HG03565 (cell line): ENCODE results near the gene LNPK.
"Not testable (repeated sequence)": the region's sequence is repeated elsewhere in the genome, so short reads cannot be mapped to it uniquely, and the experiment has no call there.

Source experiments
- ATAC-seq: cut with Tn5 transposase; IDR thresholded peaks from one replicate; pipeline ENCODE4 v1.9.1; 2021; ENCODE audit warnings: mild to moderate bottlenecking, moderate library complexity; ENCODE audit not compliant: unreplicated experiment

Gene LNPK

GRCh38 chr2:175913267-175913666 lies 88.8 kb downstream of the LNPK start:
- not testable (repeated sequence) for ATAC-seq

DNA sequence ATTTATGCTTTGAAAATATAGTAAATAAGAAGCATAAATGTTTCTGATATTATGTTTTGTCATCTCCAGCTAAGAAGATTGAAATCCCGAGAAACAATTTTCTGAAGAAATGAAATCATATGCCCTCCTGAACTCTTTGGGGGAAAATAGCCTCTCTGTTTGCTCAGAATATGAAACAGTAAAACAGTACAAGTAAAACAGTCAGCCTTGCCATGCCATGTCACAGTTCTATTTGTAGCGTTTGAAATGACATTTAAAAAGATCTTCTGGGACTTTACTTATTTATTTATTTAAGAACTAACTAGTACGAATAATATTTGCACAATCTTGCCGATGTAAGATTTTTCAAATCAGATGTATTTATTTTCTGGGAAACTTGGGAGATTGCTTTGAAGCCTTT lies 98.0 kb downstream of the LNPK start:
- ATAC-seq: no peak

DNA sequence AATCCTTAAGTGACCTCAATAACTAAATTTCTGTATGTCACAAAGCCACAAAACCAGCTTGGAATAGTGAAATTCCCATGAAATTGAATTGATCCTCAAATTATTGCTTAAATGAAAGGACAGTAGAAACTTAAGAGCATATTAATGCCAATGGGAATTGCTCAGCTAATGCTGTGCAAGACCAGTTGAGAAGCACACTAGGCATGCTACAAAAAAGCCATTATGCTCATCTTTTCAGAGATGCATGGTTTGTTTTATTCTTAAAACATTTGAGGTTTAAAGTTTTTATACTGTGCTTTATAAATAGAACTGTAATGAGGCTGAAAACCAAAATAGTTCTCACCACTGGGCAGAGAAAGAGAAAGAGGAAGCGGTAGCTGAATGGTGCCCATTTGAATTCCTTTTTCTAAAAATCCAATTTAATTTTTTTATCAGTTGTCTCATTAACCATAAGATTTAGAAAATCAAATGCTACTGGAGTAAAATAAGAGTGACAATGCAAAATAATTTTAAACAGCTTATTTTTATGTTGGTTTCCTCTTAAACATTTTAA lies 98.6 kb downstream of the LNPK start:
- no peak for ATAC-seq

DNA sequence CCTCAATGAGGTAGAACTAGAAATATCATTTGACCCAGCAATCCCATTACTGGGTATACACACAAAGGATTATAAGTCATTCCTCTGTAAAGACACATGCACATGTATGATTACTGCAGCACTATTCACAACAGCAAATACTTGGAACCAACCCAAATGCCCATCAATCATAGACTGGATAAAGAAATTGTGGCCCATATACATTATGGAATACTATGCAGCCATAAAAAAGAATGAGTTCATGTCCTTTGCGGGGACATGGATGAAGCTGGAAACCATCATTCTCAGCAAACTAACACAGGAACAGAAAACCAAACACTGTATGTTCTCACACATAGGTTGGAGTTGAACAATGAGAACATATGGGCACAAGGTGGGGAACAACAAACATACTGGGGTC lies 106.1 kb downstream of the LNPK start:
- ATAC-seq: not testable (repeated sequence)

- ATAC-seq: no peak
Observed at GRCh38 chr2:175892046-175892445, 110.0 kb downstream of the LNPK start.

- ATAC-seq: no peak
Observed at GRCh38 chr2:175890636-175891242, 111.3 kb downstream of the LNPK start.

- no peak for ATAC-seq
Observed at GRCh38 chr2:175889701-175890302, 112.3 kb downstream of the LNPK start.

DNA sequence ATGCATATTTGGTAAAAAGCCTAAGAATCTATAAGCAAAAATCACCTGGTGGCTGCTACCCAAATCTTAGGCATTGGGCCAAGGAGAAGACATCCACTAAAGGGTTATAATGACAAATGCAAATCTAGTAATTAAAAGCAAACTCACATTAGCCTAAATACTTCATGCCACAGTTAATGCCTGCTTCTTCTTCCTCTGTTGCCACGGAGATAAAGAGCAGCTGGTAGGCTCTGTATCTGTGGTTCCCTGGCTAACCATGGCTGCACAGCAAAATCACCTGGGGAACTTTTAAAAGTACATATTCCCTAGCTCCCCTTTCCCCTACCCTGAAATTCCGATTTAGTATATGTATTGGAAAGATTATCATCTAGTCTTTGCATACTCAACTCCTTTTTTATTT lies 114.3 kb downstream of the LNPK start:
- no peak for ATAC-seq

DNA sequence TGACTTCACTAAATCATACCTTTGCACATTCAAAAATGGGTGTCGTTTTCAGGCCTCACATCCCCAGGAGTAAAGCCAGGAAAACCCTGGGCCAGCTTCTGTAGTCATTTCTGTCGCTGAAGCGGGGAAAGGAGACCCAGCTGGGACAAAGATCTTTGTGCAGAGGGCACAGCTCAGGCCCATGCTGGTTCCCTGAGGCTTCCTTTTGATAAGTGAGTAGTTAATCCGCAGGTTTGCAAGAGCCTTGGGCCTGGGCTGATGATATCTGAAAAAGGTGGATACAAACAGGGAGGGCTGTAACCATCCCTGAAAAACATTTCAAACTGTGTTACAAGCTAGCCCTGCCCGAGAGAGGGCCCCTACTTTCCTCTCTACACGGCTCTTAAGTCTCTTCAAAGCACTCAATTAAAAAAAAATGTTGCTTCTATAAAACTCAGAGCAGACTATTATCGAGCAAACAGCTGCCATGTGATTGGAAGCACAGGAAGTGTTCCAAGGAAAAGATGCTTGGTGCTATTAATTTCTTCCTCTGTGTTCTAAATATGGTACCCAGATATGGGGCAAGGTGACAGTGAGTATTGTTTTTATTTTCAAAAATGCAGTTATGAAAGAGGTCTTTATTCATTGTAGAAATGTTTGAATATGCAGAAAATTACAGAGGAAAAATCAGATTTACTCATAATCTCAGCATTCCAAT lies 117.2 kb downstream of the LNPK start:
- no peak for ATAC-seq

GRCh38 chr2:175883586-175884194 lies 118.4 kb downstream of the LNPK start:
- no peak for ATAC-seq

DNA sequence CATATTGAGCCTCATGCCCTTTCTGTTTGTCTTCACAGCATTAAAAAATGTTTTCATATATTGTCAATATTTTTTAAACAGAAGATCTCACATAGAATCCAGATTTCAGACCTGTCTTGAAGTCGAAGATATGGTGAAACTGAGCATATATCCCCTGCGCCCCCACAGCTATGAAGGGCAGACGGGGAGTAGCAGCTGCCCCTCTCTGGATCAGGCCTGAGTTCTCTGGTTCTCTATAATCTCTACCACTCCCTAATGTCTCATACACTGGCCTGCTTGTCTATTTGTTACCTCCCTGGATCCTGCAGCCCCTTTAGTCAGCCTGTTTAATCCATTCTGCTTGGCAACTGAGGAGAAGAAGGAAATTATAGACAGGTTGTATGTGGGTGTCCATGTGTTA lies 122.4 kb downstream of the LNPK start:
- no peak for ATAC-seq

DNA sequence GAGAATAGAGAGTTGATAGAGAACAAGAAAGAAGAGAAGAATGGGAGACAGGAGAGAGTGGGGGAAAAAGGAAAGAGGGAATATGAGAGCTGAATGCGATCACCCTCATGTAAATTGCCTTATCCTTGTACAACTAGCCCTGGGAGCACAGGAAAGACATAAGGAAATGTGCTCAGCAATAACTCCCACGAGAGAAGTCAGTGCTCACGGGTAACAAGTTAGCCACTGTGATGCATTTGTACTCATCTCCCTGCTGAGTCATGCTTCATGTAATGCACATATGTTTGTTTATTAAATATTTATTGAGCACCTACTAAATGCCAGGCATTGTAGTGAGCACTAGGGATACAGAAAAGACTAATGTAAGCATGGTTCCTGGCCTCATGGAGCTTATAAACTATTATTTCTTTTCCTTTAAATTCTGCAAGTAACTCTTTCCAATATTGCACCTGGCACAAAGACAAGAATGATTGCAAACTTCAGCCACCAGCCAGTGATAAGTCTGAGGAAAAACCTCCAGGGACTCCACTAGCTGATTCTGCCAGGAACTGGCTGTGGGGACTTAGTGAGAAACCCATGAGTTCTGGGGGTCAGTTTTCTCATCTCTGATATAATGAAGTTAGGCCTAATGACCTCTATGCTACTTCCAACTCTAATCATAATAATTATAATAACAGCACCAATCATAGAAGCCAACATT lies 124.1 kb downstream of the LNPK start:
- ATAC-seq: no peak

DNA sequence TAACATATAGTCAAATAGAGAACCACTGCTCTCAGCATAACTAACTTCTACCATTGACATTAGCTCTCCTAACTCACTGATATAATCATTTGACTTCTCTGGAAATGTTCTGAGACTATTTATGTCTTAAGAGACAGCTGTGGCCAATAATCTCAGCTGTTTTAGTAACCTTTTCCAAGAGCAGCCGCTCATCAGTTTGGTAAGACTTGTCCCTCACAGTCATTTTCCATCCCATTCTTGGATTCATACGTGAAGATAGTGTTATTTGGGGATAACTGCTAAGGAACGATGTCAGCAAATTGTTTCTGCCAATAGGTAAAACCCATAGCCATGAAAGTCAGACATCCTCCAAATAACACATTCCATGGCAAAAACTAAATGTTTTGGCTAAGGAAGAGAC lies 127.8 kb downstream of the LNPK start:
- no peak for ATAC-seq
